ENCODE data around the gene FOXL3. TPM values are rescaled to one million over a fixed set of nuclear protein-coding genes. Genes with fewer than 3 reads are reported as not detected.
A peak's percentile ranks its signal among the peaks of the same experiment; 100 is the strongest.

FOXL3 gene
- total and polyA plus RNA-seq, 12 donors, result not detected

GRCh38 chr7:247636-248035 is 42.3 kb upstream of the FOXL3 start:
- TF ChIP-seq CTCF (IDR thresholded peaks at IDR 0.05), result no peak
- DNase-seq (no peak), ATAC-seq (no peak)
- intact Hi-C loops (cut with DNase I), result no loop called here
- no peaks in the 10 kb centered on the region for H3K27me3 ChIP-seq
- peaks cover 0 to 89% (median 8%) of the 10 kb centered on the region in 9 donors for H3K36me3 ChIP-seq
- H3K4me1 ChIP-seq, result no peaks in the 10 kb centered on the region
- H3K9me3 ChIP-seq, result no peaks in the 10 kb centered on the region
- 88 to 90% methylated on average over 16 of the region's 16 CpGs for WGBS, 2 donors
- H3K4me3 ChIP-seq, result no peak overlapping the region
- H3K27ac ChIP-seq, result no peak overlapping the region

DNA sequence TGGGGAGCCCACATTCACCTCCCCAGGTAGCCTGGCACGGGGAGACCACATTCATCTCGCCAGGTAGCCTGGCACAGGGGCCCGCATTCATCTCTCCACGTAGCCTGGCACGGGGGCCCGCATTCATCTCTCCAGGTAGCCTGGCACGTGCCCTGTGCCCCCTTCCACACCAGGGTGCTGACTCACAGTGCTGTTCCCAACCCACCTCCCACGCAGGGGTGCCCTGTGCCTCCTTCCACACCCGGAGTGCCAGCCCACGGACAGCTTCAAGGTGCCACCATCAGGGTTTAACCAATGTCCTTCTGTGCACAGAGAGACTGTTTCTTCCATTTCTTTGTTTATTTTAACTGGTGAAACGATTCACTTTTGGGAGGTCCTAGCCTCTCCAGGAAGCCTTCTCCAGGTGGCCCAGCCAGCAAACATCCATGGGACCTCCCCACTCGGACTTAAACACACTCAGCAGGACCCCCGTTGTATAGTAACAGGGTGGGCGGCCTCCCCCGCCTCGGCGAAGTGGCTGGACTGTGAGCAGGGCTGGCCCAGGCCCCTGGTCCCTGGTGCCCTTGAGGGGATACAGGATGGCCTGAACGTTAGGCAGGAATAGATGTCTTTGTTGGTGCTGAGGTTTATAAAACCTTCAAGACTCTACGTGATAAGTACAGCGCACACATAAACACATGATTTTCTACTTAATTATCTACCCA is 41.1 kb upstream of the FOXL3 start:
- no peak for DNase-seq
- intact Hi-C loops (cut with DNase I), result no loop called here
- 88 to 93% methylated on average over 20 of the region's 20 CpGs for WGBS, 2 donors

GRCh38 chr7:249989-250388 is 40.0 kb upstream of the FOXL3 start:
- TF ChIP-seq CTCF (IDR thresholded peaks at IDR 0.05), result no peak
- H3K27me3 ChIP-seq, result no peaks in the 10 kb centered on the region
- H3K4me1 ChIP-seq, result no peaks in the 10 kb centered on the region
- WGBS, 2 donors, result 88 to 94% methylated on average over 12 of the region's 12 CpGs
- H3K9me3 ChIP-seq, result no peaks in the 10 kb centered on the region
- H3K36me3 ChIP-seq, result peaks cover 0 to 99% (median 8%) of the 10 kb centered on the region in 9 donors
- ATAC-seq (no peak), DNase-seq (no peak)
- intact Hi-C loops (cut with DNase I), result no loop called here
- H3K4me3 ChIP-seq, result no peak overlapping the region
- H3K27ac ChIP-seq, result no peak overlapping the region

More for the DNA sequence above, 41.1 kb upstream of the FOXL3 start:
- H3K36me3 ChIP-seq, result peaks cover 0 to 97% (median 8%) of the 10 kb centered on the region in 9 donors
- ATAC-seq, result no peak
- H3K4me3 ChIP-seq, result no peak overlapping the region
- H3K27ac ChIP-seq, result no peak overlapping the region
- H3K9me3 ChIP-seq, result no peaks in the 10 kb centered on the region
- no peak for TF ChIP-seq CTCF (IDR thresholded peaks at IDR 0.05)
- no peaks in the 10 kb centered on the region for H3K4me1 ChIP-seq
- no peaks in the 10 kb centered on the region for H3K27me3 ChIP-seq

DNA sequence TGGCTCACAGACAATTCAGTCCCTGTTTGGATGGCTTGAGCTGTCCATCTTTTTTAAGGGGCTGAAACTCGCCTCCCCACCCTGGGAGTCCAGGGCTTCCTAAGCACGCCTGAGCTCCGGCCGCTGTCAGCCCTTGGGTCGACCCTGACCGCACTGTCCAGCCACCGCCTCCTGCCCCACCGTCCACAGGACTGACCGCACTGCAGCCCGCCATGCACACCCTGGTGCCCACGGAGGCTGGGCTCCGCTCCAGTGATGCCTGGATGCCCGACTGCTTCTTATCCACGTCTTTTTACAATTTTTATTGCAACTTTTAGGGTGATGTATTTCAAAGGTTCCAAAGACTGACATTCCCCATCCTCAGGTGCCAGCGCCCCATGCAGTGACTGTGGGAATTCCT is 39.4 kb upstream of the FOXL3 start:
- Histone ChIP-seq H3K9me3 (no peaks in the 10 kb centered on the region), H3K27me3 (no peaks in the 10 kb centered on the region), H3K4me3 (no peak overlapping the region), H3K36me3 (peaks cover 0 to 97% (median 8%) of the 10 kb centered on the region in 9 donors), H3K4me1 (no peaks in the 10 kb centered on the region), H3K27ac (no peak overlapping the region)
- TF ChIP-seq CTCF (IDR thresholded peaks at IDR 0.05), result no peak
- DNase-seq, result peak in 1 of 2 donors; percentile 7
- no peak for ATAC-seq
- intact Hi-C loops (cut with DNase I), result no loop called here
- 92 to 95% methylated on average over 15 of the region's 15 CpGs for WGBS, 2 donors
